HepG2 (cell line): ENCODE results near the gene ELL. TPM values are rescaled to one million over a fixed set of nuclear protein-coding genes. Genes with fewer than 3 reads are reported as not detected.
A peak's percentile ranks its signal among the peaks of the same experiment; 100 is the strongest.

Experiments used
- FLYWCH1 ChIP-seq: sonication (generic); formaldehyde crosslinking; IDR thresholded peaks from 2 replicates; pipeline ENCODE4 v1.8.1; 2023; ENCODE audit warnings: mild to moderate bottlenecking, missing genetic modification reagents
- FOXA3 ChIP-seq: IDR thresholded peaks from 2 replicates; pipeline ENCODE4 v1.6.1; 2016; ENCODE audit warnings: missing genetic modification reagents, missing compliant biosample characterization
- HCFC1 ChIP-seq: fragments of 150-350 bp; IDR thresholded peaks from 2 replicates; pipeline ENCODE4 v1.6.1; 2014; ENCODE audit warnings: low read depth, low read length
- KDM1A ChIP-seq: IDR thresholded peaks from 2 replicates; pipeline ENCODE4 v1.6.1; 2016; ENCODE audit warnings: missing compliant biosample characterization
- KMT2A ChIP-seq: sonication (generic); formaldehyde crosslinking; IDR thresholded peaks from 2 replicates; pipeline ENCODE4 v1.4.0; 2020; ENCODE audit warnings: missing genetic modification reagents
- MAFG ChIP-seq: sonication (generic); formaldehyde crosslinking; IDR thresholded peaks from 2 replicates; pipeline ENCODE4 v1.5.1; 2020; ENCODE audit warnings: mild to moderate bottlenecking, missing genetic modification reagents
- MATR3 ChIP-seq: sonication (generic); formaldehyde crosslinking; IDR thresholded peaks from 2 replicates; pipeline ENCODE4 v1.4.0; 2020; ENCODE audit warnings: missing genetic modification reagents
- MED1 ChIP-seq: sonication (generic); formaldehyde crosslinking; IDR thresholded peaks from 2 replicates; pipeline ENCODE4 v1.4.0; 2020; ENCODE audit warnings: missing genetic modification reagents
- MIER2 ChIP-seq: IDR thresholded peaks from 2 replicates; pipeline ENCODE4 v1.6.1; 2016; ENCODE audit warnings: missing biosample characterization, missing genetic modification reagents
- MIER3 ChIP-seq: IDR thresholded peaks from 2 replicates; pipeline ENCODE4 v1.6.1; 2016; ENCODE audit warnings: missing compliant biosample characterization, borderline replicate concordance
- REL ChIP-seq: sonication (generic); formaldehyde crosslinking; conservative IDR thresholded peaks from 2 replicates; pipeline ENCODE4 v1.8.0; 2022; ENCODE audit warnings: mild to moderate bottlenecking, missing genetic modification reagents, moderate library complexity
- RFXANK ChIP-seq: IDR thresholded peaks from 2 replicates; pipeline ENCODE4 v1.6.1; 2016
- SIX4 ChIP-seq: sonication (generic); formaldehyde crosslinking; IDR thresholded peaks from 2 replicates; pipeline ENCODE4 v1.4.0; 2020; ENCODE audit warnings: missing genetic modification reagents
- YEATS4 ChIP-seq: sonication (generic); formaldehyde crosslinking; IDR thresholded peaks from 2 replicates; pipeline ENCODE4 v1.4.0; 2020; ENCODE audit warnings: missing genetic modification reagents, borderline replicate concordance
- ZBTB42 ChIP-seq: sonication (generic); formaldehyde crosslinking; IDR thresholded peaks from 2 replicates; pipeline ENCODE4 v1.5.0; 2020; ENCODE audit warnings: mild to moderate bottlenecking, missing genetic modification reagents
- ZBTB7B ChIP-seq: sonication (generic); formaldehyde crosslinking; IDR thresholded peaks from 2 replicates; pipeline ENCODE4 v1.4.0; 2020; ENCODE audit warnings: missing genetic modification reagents
- ZNF234 ChIP-seq: sonication (generic); formaldehyde crosslinking; conservative IDR thresholded peaks from 2 replicates; pipeline ENCODE4 v1.5.1; 2020; ENCODE audit warnings: mild to moderate bottlenecking, missing genetic modification reagents
- ZNF235 ChIP-seq: sonication (generic); formaldehyde crosslinking; IDR thresholded peaks from 2 replicates; pipeline ENCODE4 v1.8.1; 2023; ENCODE audit warnings: mild to moderate bottlenecking, missing genetic modification reagents, borderline replicate concordance
- ZNF260 ChIP-seq: sonication (generic); formaldehyde crosslinking; IDR thresholded peaks from 2 replicates; pipeline ENCODE4 v1.4.0; 2020; ENCODE audit warnings: missing genetic modification reagents, low read depth, mild to moderate bottlenecking, borderline replicate concordance
- ZNF605 ChIP-seq: sonication (generic); formaldehyde crosslinking; IDR thresholded peaks from 2 replicates; pipeline ENCODE4 v1.8.0; 2022; ENCODE audit warnings: mild to moderate bottlenecking, missing genetic modification reagents
- ZNF790 ChIP-seq: sonication (generic); formaldehyde crosslinking; IDR thresholded peaks from 2 replicates; pipeline ENCODE4 v1.8.0; 2022; ENCODE audit warnings: missing genetic modification reagents, mild to moderate bottlenecking, borderline replicate concordance
- polyA plus RNA-seq, 8 experiments: library from polyadenylated mRNA; depleted of rRNA in 3 of 8; stranded (reverse) in 7 of 8; unstranded in 1 of 8; fragments of >200 nt; fragmentation: Illumina TruSeq in 4 of 8; extraction: Trizol in 4 of 8; gene quantifications; 2 replicates each; pipeline versions ENCODE4 v1.2.1 to v1.2.3, GENCODE V29; 2011 to 2016; ENCODE audit warnings: low read depth in 4 of 8, missing spikeins in 1 of 8, mixed read lengths in 1 of 8; ENCODE audit not compliant: insufficient read depth in 1 of 8
- total RNA-seq, 5 experiments: library from RNA; depleted of rRNA; stranded (reverse); fragments of >200 nt; fragmentation: Illumina TruSeq; extraction: Trizol; gene quantifications; 2 replicates each; pipeline ENCODE4 v1.2.3, GENCODE V29; 2016; ENCODE audit warnings: low read depth in 1 of 5
- TF ChIP-seq, protein P1 (sequence below): sonication (generic); formaldehyde crosslinking; IDR thresholded peaks from 2 replicates; pipeline ENCODE4 v1.4.0; 2020; ENCODE audit warnings: missing genetic modification reagents
- TF ChIP-seq, protein P2 (sequence below): sonication (generic); formaldehyde crosslinking; IDR thresholded peaks from 2 replicates; pipeline ENCODE4 v1.4.0; 2020; ENCODE audit warnings: missing genetic modification reagents, mild to moderate bottlenecking, borderline replicate concordance
- TF ChIP-seq, protein P3 (sequence below): sonication (generic); formaldehyde crosslinking; IDR thresholded peaks from 2 replicates; pipeline ENCODE4 v1.4.0; 2020; ENCODE audit warnings: mild to moderate bottlenecking, low read depth, missing genetic modification reagents

ELL gene
- total and polyA plus RNA-seq, 2 of the 13 experiments (the other 11 are each of a cell fraction or from before 2014, with no cell fraction given), result 3.7 to 5.4 TPM

DNA sequence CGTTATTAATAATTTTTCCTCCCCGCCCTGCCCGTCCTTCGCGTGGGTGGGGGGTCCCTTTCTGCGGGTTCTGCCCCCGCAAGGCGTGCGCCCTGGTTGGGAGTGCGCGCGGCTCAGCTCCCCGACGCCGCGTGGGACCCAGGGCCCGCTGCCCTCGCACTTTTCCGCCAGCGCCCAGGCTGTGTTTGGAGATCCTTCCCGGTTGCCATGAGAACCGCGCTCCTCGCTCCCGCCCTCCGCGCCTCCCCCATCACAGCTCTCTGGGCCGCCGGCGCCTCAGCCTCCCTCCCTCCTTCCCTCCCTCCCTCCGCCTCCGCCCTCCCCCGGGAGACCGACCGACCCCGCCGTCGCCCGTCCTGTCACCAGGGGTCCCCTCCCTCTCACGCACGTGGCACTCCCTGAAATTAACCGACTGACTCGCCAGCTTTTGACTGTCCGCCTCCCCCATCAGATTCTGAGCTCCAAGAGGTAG lies 105.1 kb downstream of the ELL start (continued):
- TF ChIP-seq, protein P1, sequence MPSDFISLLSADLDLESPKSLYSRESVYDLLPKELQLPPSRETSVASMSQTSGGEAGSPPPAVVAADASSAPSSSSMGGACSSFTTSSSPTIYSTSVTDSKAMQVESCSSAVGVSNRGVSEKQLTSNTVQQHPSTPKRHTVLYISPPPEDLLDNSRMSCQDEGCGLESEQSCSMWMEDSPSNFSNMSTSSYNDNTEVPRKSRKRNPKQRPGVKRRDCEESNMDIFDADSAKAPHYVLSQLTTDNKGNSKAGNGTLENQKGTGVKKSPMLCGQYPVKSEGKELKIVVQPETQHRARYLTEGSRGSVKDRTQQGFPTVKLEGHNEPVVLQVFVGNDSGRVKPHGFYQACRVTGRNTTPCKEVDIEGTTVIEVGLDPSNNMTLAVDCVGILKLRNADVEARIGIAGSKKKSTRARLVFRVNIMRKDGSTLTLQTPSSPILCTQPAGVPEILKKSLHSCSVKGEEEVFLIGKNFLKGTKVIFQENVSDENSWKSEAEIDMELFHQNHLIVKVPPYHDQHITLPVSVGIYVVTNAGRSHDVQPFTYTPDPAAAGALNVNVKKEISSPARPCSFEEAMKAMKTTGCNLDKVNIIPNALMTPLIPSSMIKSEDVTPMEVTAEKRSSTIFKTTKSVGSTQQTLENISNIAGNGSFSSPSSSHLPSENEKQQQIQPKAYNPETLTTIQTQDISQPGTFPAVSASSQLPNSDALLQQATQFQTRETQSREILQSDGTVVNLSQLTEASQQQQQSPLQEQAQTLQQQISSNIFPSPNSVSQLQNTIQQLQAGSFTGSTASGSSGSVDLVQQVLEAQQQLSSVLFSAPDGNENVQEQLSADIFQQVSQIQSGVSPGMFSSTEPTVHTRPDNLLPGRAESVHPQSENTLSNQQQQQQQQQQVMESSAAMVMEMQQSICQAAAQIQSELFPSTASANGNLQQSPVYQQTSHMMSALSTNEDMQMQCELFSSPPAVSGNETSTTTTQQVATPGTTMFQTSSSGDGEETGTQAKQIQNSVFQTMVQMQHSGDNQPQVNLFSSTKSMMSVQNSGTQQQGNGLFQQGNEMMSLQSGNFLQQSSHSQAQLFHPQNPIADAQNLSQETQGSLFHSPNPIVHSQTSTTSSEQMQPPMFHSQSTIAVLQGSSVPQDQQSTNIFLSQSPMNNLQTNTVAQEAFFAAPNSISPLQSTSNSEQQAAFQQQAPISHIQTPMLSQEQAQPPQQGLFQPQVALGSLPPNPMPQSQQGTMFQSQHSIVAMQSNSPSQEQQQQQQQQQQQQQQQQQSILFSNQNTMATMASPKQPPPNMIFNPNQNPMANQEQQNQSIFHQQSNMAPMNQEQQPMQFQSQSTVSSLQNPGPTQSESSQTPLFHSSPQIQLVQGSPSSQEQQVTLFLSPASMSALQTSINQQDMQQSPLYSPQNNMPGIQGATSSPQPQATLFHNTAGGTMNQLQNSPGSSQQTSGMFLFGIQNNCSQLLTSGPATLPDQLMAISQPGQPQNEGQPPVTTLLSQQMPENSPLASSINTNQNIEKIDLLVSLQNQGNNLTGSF (CRISPR knock-in tag), result no peak
- TF ChIP-seq HCFC1, result no peak
- no peak for TF ChIP-seq RFXANK (CRISPR knock-in tag)
- no peak for TF ChIP-seq KDM1A (CRISPR knock-in tag)
- no peak; the same call in 1 of the 2 replicates for TF ChIP-seq ZBTB42 (CRISPR knock-in tag)
- TF ChIP-seq REL, result no peak
- no peak for TF ChIP-seq ZNF260 (CRISPR knock-in tag)
- no peak for TF ChIP-seq MED1
- TF ChIP-seq, protein P2, sequence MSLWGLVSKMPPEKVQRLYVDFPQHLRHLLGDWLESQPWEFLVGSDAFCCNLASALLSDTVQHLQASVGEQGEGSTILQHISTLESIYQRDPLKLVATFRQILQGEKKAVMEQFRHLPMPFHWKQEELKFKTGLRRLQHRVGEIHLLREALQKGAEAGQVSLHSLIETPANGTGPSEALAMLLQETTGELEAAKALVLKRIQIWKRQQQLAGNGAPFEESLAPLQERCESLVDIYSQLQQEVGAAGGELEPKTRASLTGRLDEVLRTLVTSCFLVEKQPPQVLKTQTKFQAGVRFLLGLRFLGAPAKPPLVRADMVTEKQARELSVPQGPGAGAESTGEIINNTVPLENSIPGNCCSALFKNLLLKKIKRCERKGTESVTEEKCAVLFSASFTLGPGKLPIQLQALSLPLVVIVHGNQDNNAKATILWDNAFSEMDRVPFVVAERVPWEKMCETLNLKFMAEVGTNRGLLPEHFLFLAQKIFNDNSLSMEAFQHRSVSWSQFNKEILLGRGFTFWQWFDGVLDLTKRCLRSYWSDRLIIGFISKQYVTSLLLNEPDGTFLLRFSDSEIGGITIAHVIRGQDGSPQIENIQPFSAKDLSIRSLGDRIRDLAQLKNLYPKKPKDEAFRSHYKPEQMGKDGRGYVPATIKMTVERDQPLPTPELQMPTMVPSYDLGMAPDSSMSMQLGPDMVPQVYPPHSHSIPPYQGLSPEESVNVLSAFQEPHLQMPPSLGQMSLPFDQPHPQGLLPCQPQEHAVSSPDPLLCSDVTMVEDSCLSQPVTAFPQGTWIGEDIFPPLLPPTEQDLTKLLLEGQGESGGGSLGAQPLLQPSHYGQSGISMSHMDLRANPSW (CRISPR knock-in tag), result no peak
- TF ChIP-seq ZBTB7B, result no peak
- TF ChIP-seq ZNF605, result peak; percentile 32; the same call in 1 of the 2 replicates
- no peak for TF ChIP-seq KMT2A (CRISPR knock-in tag)
- TF ChIP-seq, protein P3, sequence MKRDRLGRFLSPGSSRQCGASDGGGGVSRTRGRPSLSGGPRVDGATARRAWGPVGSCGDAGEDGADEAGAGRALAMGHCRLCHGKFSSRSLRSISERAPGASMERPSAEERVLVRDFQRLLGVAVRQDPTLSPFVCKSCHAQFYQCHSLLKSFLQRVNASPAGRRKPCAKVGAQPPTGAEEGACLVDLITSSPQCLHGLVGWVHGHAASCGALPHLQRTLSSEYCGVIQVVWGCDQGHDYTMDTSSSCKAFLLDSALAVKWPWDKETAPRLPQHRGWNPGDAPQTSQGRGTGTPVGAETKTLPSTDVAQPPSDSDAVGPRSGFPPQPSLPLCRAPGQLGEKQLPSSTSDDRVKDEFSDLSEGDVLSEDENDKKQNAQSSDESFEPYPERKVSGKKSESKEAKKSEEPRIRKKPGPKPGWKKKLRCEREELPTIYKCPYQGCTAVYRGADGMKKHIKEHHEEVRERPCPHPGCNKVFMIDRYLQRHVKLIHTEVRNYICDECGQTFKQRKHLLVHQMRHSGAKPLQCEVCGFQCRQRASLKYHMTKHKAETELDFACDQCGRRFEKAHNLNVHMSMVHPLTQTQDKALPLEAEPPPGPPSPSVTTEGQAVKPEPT (CRISPR knock-in tag), result no peak
- no peak for TF ChIP-seq ZNF234
- no peak for TF ChIP-seq SIX4 (CRISPR knock-in tag)
- no peak for TF ChIP-seq FLYWCH1 (CRISPR knock-in tag)
- TF ChIP-seq MIER3 (CRISPR knock-in tag), result no peak
- TF ChIP-seq MATR3, result no peak
- no peak for TF ChIP-seq FOXA3 (CRISPR knock-in tag)
- TF ChIP-seq YEATS4 (CRISPR knock-in tag), result no peak
- peak; percentile 29; the same call in 1 of the 2 replicates for TF ChIP-seq ZNF235
- no peak for TF ChIP-seq MAFG (CRISPR knock-in tag)
- TF ChIP-seq ZNF790 (CRISPR knock-in tag), result no peak
- TF ChIP-seq MIER2 (CRISPR knock-in tag), result no peak
